Caco-2 (cell line): ENCODE measurements around the gene DIAPH2. TPM values are rescaled to one million over a fixed set of nuclear protein-coding genes. Genes with fewer than 3 reads are reported as not detected.
A peak's percentile ranks its signal among the peaks of the same experiment; 100 is the strongest.

Source experiments
- BruUV-seq: library from RNA; stranded (reverse); fragments of 400-500 nt; replicated peaks from 2 replicates; lab custom pipeline; 2021; lab: Mats Ljungman, UMichigan
- CTCF ChIA-PET: fragments of 300-600 bp; sonication (Branson Sonifier 250); formaldehyde crosslinking; loops from one replicate; lab custom pipeline; 2022; ENCODE audit warnings: antibody characterized with exemption; lab: Charles Lee
- POLR2A ChIA-PET: fragments of 300-600 bp; sonication (Branson Sonifier 250); formaldehyde crosslinking; loops from one replicate; lab custom pipeline; 2022; ENCODE audit warnings: antibody characterized with exemption; lab: Charles Lee
- DNase-seq, 2 experiments: peaks; one replicate each; pipeline versions ENCODE4 v3.0.0 to v3.0.0-alpha.2; 2020 to 2022
- H3K27me3 ChIP-seq: replicated peaks from 2 replicates; pipeline ENCODE4 v1.6.0; 2011; ENCODE audit warnings: low read length; ENCODE audit not compliant: control insufficient read depth, insufficient read depth
- H3K36me3 ChIP-seq: 2 replicates; pipeline ENCODE4 v1.5.1; 2011; ENCODE audit warnings: low read length; ENCODE audit not compliant: control insufficient read depth, insufficient read depth
- H3K4me1 ChIP-seq: fragments of 250-450 bp; sonication (Bioruptor Pico); 2 replicates; pipeline ENCODE4 v1.5.1; 2020; ENCODE audit warnings: mild to moderate bottlenecking
- H3K4me3 ChIP-seq: 2 replicates; pipeline ENCODE4 v1.5.1; 2011; ENCODE audit warnings: low read depth, mild to moderate bottlenecking, control low read depth, low read length
- H3K9me3 ChIP-seq: fragments of 250-450 bp; sonication (Bioruptor Pico); 2 replicates; pipeline ENCODE4 v1.5.1; 2020; ENCODE audit warnings: mild to moderate bottlenecking, moderate library complexity
- H3K27ac Mint-ChIP-seq: one replicate; pipeline ENCODE4 v1.8.0; 2022; ENCODE audit warnings: mixed read lengths; ENCODE audit not compliant: unreplicated experiment
- H3K27me3 Mint-ChIP-seq: one replicate; pipeline ENCODE4 v1.8.0; 2022; ENCODE audit warnings: mixed read lengths; ENCODE audit not compliant: insufficient read depth, unreplicated experiment
- H3K36me3 Mint-ChIP-seq: one replicate; pipeline ENCODE4 v1.8.0; 2022; ENCODE audit warnings: mild to moderate bottlenecking, mixed read lengths; ENCODE audit not compliant: insufficient read depth, unreplicated experiment
- H3K4me1 Mint-ChIP-seq: one replicate; pipeline ENCODE4 v1.8.0; 2022; ENCODE audit warnings: low read depth, mixed read lengths; ENCODE audit not compliant: unreplicated experiment
- H3K4me3 Mint-ChIP-seq: one replicate; pipeline ENCODE4 v1.8.0; 2022; ENCODE audit warnings: mild to moderate bottlenecking, moderate library complexity, mixed read lengths; ENCODE audit not compliant: unreplicated experiment
- H3K9me3 Mint-ChIP-seq: one replicate; pipeline ENCODE4 v1.8.0; 2022; ENCODE audit warnings: mixed read lengths; ENCODE audit not compliant: unreplicated experiment
- intact Hi-C: fragments of 100-400 bp; cut with micrococcal nuclease; formaldehyde crosslinking; loops from one replicate; pipeline ENCODE4 v1.10.0; 2022; ENCODE audit not compliant: unreplicated experiment
- total RNA-seq: library from RNA; stranded (reverse); gene quantifications from 2 replicates; pipeline ENCODE4 v1.2.3, GENCODE V29; 2022
- TF ChIP-seq, protein P1 (sequence below), 2 experiments: fragments of 200-600 bp in 1 of 2; IDR thresholded peaks; 1 replicate in 1 of 2; 2 replicates in 1 of 2; pipeline versions ENCODE4 v1.5.1 to v1.8.0; 2011 to 2022; ENCODE audit warnings: antibody characterized with exemption in 1 of 2, control low read depth in 1 of 2, inconsistent platforms in 1 of 2, low read depth in 1 of 2, low read length in 1 of 2, mild to moderate bottlenecking in 1 of 2, moderate library complexity in 1 of 2; ENCODE audit not compliant: insufficient read depth in 1 of 2, severe bottlenecking in 1 of 2, unreplicated experiment in 1 of 2

Gene DIAPH2
- total RNA-seq, 1 experiment from 2014 or later: 16.1 TPM

DNA sequence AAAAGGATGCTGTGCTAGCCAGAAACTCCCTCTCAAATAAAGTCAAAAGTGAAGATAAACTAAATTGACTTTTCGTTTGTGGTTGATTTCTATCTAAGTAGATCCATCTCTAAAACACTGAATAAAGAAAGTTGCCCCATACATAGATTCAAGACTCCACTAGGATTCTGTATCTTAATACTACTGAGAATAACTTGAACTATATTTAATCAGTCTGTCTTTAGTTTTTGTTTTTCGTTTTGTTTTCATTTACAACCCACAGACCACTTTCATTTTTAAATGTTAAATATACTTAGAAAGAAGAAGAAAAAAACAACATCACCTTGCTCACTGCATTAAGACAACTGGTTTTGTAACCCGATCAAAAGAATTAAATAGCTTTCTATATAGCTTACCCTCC is 854.1 kb downstream of the DIAPH2 start:
- TF ChIP-seq, protein P1, sequence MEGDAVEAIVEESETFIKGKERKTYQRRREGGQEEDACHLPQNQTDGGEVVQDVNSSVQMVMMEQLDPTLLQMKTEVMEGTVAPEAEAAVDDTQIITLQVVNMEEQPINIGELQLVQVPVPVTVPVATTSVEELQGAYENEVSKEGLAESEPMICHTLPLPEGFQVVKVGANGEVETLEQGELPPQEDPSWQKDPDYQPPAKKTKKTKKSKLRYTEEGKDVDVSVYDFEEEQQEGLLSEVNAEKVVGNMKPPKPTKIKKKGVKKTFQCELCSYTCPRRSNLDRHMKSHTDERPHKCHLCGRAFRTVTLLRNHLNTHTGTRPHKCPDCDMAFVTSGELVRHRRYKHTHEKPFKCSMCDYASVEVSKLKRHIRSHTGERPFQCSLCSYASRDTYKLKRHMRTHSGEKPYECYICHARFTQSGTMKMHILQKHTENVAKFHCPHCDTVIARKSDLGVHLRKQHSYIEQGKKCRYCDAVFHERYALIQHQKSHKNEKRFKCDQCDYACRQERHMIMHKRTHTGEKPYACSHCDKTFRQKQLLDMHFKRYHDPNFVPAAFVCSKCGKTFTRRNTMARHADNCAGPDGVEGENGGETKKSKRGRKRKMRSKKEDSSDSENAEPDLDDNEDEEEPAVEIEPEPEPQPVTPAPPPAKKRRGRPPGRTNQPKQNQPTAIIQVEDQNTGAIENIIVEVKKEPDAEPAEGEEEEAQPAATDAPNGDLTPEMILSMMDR (IDR thresholded peaks at IDR 0.05; ENCODE audit: insufficient read depth in 1 of 2, low read depth in 1 of 2, low read length in 1 of 2, severe bottlenecking in 1 of 2, unreplicated experiment in 1 of 2): no peak
- no peaks in the 10 kb centered on the region for H3K9me3 ChIP-seq
- Mint-ChIP-seq H3K9me3 (no peaks in the 10 kb centered on the region), H3K27me3 (no peaks in the 10 kb centered on the region), H3K36me3 (no peaks in the 10 kb centered on the region), H3K27ac (no peak overlapping the region), H3K4me3 (no peak overlapping the region), H3K4me1 (no peaks in the 10 kb centered on the region)
- DNase-seq: no peak
- no peaks in the 10 kb centered on the region for H3K27me3 ChIP-seq
- intact Hi-C loops: no loop called here
- ChIA-PET POLR2A (no interaction called here), CTCF (no interaction called here)
- H3K36me3 ChIP-seq: no peaks in the 10 kb centered on the region
- no TSS peak for BruUV-seq
- no peak overlapping the region for H3K4me3 ChIP-seq
- peaks cover 6% of the 10 kb centered on the region; the same call in 1 of the 2 replicates for H3K4me1 ChIP-seq

DNA sequence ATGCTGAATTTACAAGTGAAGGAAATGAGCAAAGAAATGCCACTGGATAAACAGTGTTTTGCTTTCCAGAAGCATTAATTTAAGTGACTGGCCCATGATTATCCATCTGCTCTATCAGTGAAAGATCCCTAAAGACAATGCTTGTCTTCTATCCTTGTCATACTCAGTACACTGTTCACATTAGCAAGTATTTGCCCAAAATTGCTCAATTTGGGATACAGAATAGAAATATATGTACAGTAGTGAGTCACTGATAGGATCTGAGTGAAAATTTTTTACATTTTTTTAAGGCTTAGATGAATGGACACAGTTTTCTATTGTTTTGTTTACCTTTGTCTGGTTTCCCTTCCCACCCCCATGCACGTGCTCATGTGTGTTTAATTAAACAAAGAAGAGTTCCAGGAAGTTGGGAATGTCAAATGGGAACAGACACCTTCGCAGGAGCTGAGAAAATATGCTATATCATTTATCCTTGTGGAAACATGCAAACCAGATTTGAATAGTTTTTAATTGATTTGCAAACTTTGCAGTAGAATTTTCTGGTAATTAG is 855.4 kb downstream of the DIAPH2 start:
- Mint-ChIP-seq H3K27ac (no peak overlapping the region), H3K36me3 (no peaks in the 10 kb centered on the region), H3K4me3 (no peak overlapping the region), H3K27me3 (no peaks in the 10 kb centered on the region), H3K4me1 (no peaks in the 10 kb centered on the region), H3K9me3 (no peaks in the 10 kb centered on the region)
- BruUV-seq: no TSS peak
- Histone ChIP-seq H3K4me1 (peaks cover 6% of the 10 kb centered on the region; the same call in 1 of the 2 replicates), H3K9me3 (no peaks in the 10 kb centered on the region), H3K27me3 (no peaks in the 10 kb centered on the region), H3K4me3 (no peak overlapping the region), H3K36me3 (no peaks in the 10 kb centered on the region)
- TF ChIP-seq, protein P1 (IDR thresholded peaks at IDR 0.05; ENCODE audit: insufficient read depth in 1 of 2, low read depth in 1 of 2, low read length in 1 of 2, severe bottlenecking in 1 of 2, unreplicated experiment in 1 of 2): no peak
- peak in 1 of 2 experiments; percentile 21 for DNase-seq
- POLR2A ChIA-PET: no interaction called here
- CTCF ChIA-PET: no interaction called here
- intact Hi-C loops: no loop called here

DNA sequence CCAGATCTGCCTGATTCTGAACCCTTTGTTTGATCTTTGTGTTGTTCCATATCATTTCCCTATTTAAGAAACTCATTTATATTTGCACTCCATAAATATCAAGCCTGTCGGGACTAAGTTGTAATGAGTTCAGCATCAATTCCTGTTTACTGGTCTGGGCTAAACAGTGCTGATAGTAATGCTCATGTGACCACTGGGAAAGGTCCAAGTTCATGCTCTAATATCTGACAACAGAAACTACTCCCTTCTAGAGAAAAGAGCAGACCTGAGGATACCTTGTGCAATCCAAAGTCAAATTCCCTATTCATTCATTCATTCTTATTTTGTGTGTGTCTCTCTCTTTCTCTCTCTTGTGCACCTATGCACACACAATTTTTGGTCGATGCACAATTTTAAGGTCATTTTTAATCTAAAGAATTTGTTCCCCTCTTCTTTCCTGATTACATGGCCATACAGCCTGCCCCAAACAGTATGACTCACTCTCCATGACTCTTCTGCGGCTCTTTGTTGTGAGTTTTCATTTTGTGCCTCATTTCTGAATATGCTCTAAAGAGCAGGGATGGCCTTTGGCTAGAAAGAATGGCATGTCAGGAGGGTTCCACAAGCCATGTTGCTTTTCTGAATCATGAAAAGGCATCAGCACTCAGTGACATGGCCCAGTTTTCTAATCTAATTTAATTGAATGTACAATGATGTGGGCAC is 863.4 kb downstream of the DIAPH2 start:
- no peak for DNase-seq
- H3K4me1 ChIP-seq: no peaks in the 10 kb centered on the region
- CTCF ChIA-PET: no interaction called here
- no peak overlapping the region for H3K4me3 ChIP-seq
- no peaks in the 10 kb centered on the region for H3K9me3 Mint-ChIP-seq
- no peaks in the 10 kb centered on the region for H3K36me3 Mint-ChIP-seq
- no peaks in the 10 kb centered on the region for H3K36me3 ChIP-seq
- intact Hi-C loops: no loop called here
- no peaks in the 10 kb centered on the region for H3K27me3 Mint-ChIP-seq
- no peaks in the 10 kb centered on the region for H3K27me3 ChIP-seq
- no peak overlapping the region for H3K4me3 Mint-ChIP-seq
- TF ChIP-seq, protein P1 (IDR thresholded peaks at IDR 0.05; ENCODE audit: insufficient read depth in 1 of 2, low read depth in 1 of 2, low read length in 1 of 2, severe bottlenecking in 1 of 2, unreplicated experiment in 1 of 2): no peak
- no peak overlapping the region for H3K27ac Mint-ChIP-seq
- H3K9me3 ChIP-seq: no peaks in the 10 kb centered on the region
- peaks cover 7% of the 10 kb centered on the region for H3K4me1 Mint-ChIP-seq
- no TSS peak for BruUV-seq
- POLR2A ChIA-PET: no interaction called here
